ENCODE measurements around the gene NDUFB11. TPM values are rescaled to one million over a fixed set of nuclear protein-coding genes. Genes with fewer than 3 reads are reported as not detected.

The NDUFB11 gene
- total RNA-seq = 43.3 and 45.5 TPM in 2 replicates

DNA sequence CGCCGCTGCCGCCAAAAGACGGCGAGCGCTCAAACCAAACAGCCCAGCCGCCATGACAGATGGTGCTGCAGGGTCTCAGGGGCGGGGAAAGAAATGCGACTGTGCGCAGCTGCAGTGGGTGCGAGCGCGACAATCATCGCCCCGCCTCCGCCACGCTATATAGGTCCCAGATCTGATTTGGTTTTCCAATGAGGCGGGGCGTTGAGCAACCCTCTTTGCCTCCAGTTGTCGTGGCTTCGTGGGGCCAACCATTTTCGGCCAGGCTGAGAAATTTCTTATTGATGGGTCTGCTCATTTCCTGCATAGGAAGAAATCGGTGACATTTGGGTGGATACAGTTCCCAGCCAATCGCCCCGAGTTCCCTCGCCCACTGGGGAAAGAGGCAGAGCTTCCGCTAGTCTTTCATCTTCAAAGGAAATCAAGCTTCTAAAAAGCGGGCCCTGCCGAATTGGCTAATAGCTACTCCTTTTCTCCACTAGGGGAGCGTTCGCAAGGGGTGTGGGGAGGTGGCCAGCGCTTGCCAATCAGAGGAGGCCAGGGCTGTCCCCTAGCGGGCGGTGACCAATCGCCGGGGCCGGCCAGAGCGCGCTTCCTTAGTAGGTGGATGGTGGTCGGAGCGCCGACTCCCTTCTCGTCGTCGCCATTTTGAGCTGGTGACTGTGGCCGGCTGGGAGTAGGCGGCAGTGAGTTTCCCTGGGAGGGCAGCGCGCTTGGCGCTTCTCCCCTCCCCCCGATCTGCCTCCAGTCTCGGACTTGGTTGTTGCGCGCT is at the start of gene NDUFB11, which contains the start of gene RBM10:
TSS of gene NDUFB11 (minus strand) at position 77 of the 769 bp plus-strand sequence. CDS start at position 54, 23 bp downstream.
TSS of gene RBM10 (plus strand) at position 596 of the 769 bp plus-strand sequence. CDS start 2,261 bp downstream, outside the sequence.

DNA sequence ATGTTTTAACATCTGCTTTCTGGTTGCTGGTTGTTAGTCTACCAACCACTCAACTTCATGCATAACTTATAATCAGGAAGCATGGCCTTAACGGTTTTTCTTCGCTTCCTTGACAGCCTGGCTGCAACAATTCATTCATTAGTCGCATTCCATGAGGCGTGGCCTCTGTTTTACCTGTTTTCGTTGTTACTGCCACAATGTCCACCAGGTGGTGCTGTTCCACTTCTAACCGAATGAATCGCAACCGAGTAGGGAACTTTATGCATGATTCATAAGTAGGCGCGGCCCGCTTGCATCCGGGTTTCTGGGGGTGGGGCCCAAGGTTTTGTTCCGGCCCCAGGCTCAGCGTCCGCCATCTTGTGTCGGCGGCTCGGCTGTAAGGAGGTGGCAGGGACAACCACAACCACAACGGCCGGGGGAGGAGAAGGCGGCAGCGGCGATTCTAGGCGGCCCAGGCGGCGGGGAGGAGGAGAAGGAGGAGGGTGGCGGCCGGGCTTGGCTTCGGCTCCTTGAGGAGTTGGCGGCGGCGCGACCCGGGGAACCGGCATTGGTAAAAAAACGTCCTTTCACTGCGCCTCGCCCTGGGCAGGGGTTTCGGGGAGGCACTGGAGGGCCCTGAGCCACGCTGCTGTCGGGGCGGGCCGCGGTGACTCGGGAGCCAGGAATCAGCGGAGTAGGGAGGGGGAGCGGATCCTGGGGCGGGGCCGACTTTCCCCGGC is 49.1 kb upstream of the NDUFB11 start, which contains the start of gene UBA1:
TSS of gene UBA1 (plus strand) at position 355 of the 719 bp plus-strand sequence. CDS start 4,974 bp downstream, outside the sequence.

Other genes starting within 250 kb of the NDUFB11 start
- 6.7 and 6.8 TPM in 2 replicates for gene JADE3, start 232.3 kb downstream of the NDUFB11 start, total RNA-seq
- gene RGN, start 66.3 kb downstream of the NDUFB11 start, total RNA-seq = 0.24 and 0.43 TPM in 2 replicates
- 29.0 and 43.4 TPM in 2 replicates for gene RBM10, start 519 bp upstream of the NDUFB11 start, total RNA-seq
- 84.0 and 118 TPM in 2 replicates for gene UBA1, start 49.1 kb upstream of the NDUFB11 start, total RNA-seq
- gene CDK16, start 74.0 kb upstream of the NDUFB11 start, total RNA-seq = 102 and 118 TPM in 2 replicates
- gene USP11, start 88.3 kb upstream of the NDUFB11 start, total RNA-seq = 5.8 and 18.3 TPM in 2 replicates
- gene ZNF157, start 225.9 kb upstream of the NDUFB11 start, total RNA-seq = 0.24 TPM in 1 of 2 replicates, not detected in the other